Neural cell (in vitro differentiated cells): ENCODE measurements around the gene NKD2.

ENCODE experiments used
- EP300 ChIP-seq: fragments of 450-650 bp; conservative IDR thresholded peaks from 2 replicates; pipeline ENCODE4 v1.6.1; 2014; ENCODE audit warnings: antibody characterized with exemption, mild to moderate bottlenecking, moderate library complexity; ENCODE audit not compliant: poor library complexity, severe bottlenecking
- EZH2 ChIP-seq: fragments of 200-600, 300-800 bp; shearing (Covaris generic), sonication (generic); IDR thresholded peaks from 2 replicates; pipeline ENCODE4 v1.6.1; 2014; ENCODE audit warnings: antibody characterized with exemption, low read length, borderline replicate concordance, mild to moderate bottlenecking; ENCODE audit not compliant: insufficient read depth, poor library complexity, severe bottlenecking
- MXI1 ChIP-seq: fragments of 450-650 bp; conservative IDR thresholded peaks from 2 replicates; pipeline ENCODE4 v1.6.1; 2014; ENCODE audit warnings: antibody characterized with exemption, mild to moderate bottlenecking; ENCODE audit not compliant: poor library complexity, severe bottlenecking
- POLR2AphosphoS5 ChIP-seq: IDR thresholded peaks from 2 replicates; pipeline ENCODE4 v1.6.1; 2012
- RAD21 ChIP-seq: fragments of 450-650 bp; conservative IDR thresholded peaks from 2 replicates; pipeline ENCODE4 v1.6.1; 2014; ENCODE audit warnings: antibody characterized with exemption, mild to moderate bottlenecking, moderate library complexity
- SMC3 ChIP-seq: fragments of 450-650 bp; conservative IDR thresholded peaks from 2 replicates; pipeline ENCODE4 v1.6.1; 2014; ENCODE audit warnings: antibody characterized with exemption, mild to moderate bottlenecking, moderate library complexity; ENCODE audit not compliant: poor library complexity
- TF ChIP-seq, protein P1 (sequence below): fragments of 450-650 bp; IDR thresholded peaks from 2 replicates; pipeline ENCODE4 v1.5.1; 2014; ENCODE audit warnings: antibody characterized with exemption, mild to moderate bottlenecking, moderate library complexity; ENCODE audit not compliant: poor library complexity, severe bottlenecking

DNA sequence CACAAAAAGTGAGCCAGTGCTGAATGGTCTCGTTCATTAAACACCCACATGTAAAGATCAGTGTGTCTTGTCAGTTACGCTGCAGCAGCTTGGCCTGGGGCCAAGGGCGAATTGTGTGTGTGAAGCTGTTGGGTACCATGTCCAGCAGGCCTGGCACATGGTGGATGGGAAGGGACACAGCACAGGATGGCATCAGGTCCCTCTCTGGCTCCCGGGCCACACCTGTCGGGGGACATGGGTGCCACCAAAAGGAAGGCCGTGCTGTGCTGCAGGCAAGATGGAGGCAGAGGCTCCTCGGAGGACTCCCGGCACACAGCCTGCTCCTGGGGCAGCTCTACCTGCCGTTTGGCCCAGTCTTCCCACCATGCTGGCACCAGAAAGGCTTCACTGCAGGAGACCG, 32.0 kb downstream of the NKD2 start:
- TF ChIP-seq, protein P1, sequence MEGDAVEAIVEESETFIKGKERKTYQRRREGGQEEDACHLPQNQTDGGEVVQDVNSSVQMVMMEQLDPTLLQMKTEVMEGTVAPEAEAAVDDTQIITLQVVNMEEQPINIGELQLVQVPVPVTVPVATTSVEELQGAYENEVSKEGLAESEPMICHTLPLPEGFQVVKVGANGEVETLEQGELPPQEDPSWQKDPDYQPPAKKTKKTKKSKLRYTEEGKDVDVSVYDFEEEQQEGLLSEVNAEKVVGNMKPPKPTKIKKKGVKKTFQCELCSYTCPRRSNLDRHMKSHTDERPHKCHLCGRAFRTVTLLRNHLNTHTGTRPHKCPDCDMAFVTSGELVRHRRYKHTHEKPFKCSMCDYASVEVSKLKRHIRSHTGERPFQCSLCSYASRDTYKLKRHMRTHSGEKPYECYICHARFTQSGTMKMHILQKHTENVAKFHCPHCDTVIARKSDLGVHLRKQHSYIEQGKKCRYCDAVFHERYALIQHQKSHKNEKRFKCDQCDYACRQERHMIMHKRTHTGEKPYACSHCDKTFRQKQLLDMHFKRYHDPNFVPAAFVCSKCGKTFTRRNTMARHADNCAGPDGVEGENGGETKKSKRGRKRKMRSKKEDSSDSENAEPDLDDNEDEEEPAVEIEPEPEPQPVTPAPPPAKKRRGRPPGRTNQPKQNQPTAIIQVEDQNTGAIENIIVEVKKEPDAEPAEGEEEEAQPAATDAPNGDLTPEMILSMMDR, result no peak
- TF ChIP-seq MXI1 (no peak), EP300 (no peak), POLR2AphosphoS5 (no peak), EZH2 (no peak), RAD21 (no peak), SMC3 (no peak)
